Neural progenitor cell (in vitro differentiated cells): ENCODE data around the gene VWA3B.

Source experiments
- CTCF ChIP-seq: fragments of 200-600 bp; sonication (generic); IDR thresholded peaks from 2 replicates; pipeline ENCODE4 v1.5.1; 2017; ENCODE audit warnings: antibody characterized with exemption, mild to moderate bottlenecking
- EZH2 ChIP-seq: fragments of 200-600 bp; sonication (generic); IDR thresholded peaks from 2 replicates; pipeline ENCODE4 v1.6.1; 2017; ENCODE audit warnings: antibody characterized with exemption, mild to moderate bottlenecking, moderate library complexity
- EZH2phosphoT487 ChIP-seq: fragments of 200-600 bp; sonication (generic); IDR thresholded peaks from 2 replicates; pipeline ENCODE4 v1.6.1; 2017; ENCODE audit warnings: antibody characterized with exemption

GRCh38 chr2:98085649-98086048, 1.3 kb upstream of the VWA3B start:
- TF ChIP-seq CTCF = no peak
- no peak for TF ChIP-seq EZH2
- no peak for TF ChIP-seq EZH2phosphoT487
